Measurements from ENCODE around the gene USP4. TPM values are rescaled to one million over a fixed set of nuclear protein-coding genes. Genes with fewer than 3 reads are reported as not detected.

Gene USP4
- total and polyA plus RNA-seq, 2 experiments from 2014 or later = 16.9 to 20.3 TPM

DNA sequence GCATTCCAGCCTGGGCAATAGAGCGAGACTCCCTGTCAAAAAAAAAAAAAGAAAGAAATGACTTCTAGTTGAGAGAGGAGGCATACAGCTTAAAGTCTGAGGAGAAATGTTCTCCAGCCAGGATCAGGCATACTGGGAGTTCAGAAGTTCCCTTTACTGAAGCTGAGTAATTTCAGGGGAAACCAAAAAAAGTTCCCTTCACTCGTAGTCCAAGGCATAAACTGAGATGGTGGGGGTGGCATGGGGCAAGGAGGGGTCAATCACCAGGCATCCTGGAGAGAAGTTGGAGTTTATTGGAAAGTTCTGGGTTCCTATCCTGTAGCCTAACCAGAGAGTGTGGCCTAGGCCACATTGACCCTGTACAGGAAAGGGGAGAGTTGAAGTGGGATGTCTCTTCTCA lies 12.4 kb upstream of the USP4 start:
- Histone ChIP-seq H3K36me3 (ENCODE audit: insufficient read depth) (peaks cover 7% of the 10 kb centered on the region), H3K4me1 (ENCODE audit: insufficient read depth) (0 out of 2 replicates have a peak, but pooled peaks cover 4% of the 10 kb centered on the region), H3K27me3 (ENCODE audit: insufficient read depth) (no peaks in the 10 kb centered on the region), H3F3A (replicated peaks; ENCODE audit: low read depth) (0 out of 2 replicates have a peak, but pooled peaks cover 4% of the 10 kb centered on the region), H3K4me2 (no peak overlapping the region), H3K79me2 (replicated peaks; ENCODE audit: insufficient read depth) (peaks cover 11% of the 10 kb centered on the region), H4K20me1 (replicated peaks; ENCODE audit: insufficient read depth) (peaks cover 7% of the 10 kb centered on the region), H3K27ac (ENCODE audit: low read depth) (no peak overlapping the region), H2AFZ (no peak overlapping the region), H3K4me3 (no peak overlapping the region), H3K9me2 (ENCODE audit: insufficient read depth) (no peaks in the 10 kb centered on the region)
- Mint-ChIP-seq H3K27me3 (ENCODE audit: insufficient read depth, low read depth, poor library complexity) (peaks cover 9% of the 10 kb centered on the region), H3K4me3 (no peak overlapping the region), H3K27ac (no peak overlapping the region), H3K9me3 (peaks cover 2% of the 10 kb centered on the region; the same call in 1 of the 3 replicates), H3K36me3 (ENCODE audit: low read depth) (peaks cover 34% of the 10 kb centered on the region), H3K4me1 (peaks cover 9% of the 10 kb centered on the region)
- DNase-seq (ENCODE audit: low spot score) (no peak), ATAC-seq (no peak)
- TF ChIP-seq EZH2 (IDR thresholded peaks at IDR 0.05; ENCODE audit: low read depth, unreplicated experiment) = no peak
- no peak for TF ChIP-seq CTCF (conservative IDR thresholded peaks at IDR 0.05; ENCODE audit: low read depth in 2 of 2)
- no peak for TF ChIP-seq REST (IDR thresholded peaks at IDR 0.05; ENCODE audit: unreplicated experiment)
- no peak for TF ChIP-seq NANOG (IDR thresholded peaks at IDR 0.05; ENCODE audit: borderline replicate concordance)
- TF ChIP-seq, protein P1, sequence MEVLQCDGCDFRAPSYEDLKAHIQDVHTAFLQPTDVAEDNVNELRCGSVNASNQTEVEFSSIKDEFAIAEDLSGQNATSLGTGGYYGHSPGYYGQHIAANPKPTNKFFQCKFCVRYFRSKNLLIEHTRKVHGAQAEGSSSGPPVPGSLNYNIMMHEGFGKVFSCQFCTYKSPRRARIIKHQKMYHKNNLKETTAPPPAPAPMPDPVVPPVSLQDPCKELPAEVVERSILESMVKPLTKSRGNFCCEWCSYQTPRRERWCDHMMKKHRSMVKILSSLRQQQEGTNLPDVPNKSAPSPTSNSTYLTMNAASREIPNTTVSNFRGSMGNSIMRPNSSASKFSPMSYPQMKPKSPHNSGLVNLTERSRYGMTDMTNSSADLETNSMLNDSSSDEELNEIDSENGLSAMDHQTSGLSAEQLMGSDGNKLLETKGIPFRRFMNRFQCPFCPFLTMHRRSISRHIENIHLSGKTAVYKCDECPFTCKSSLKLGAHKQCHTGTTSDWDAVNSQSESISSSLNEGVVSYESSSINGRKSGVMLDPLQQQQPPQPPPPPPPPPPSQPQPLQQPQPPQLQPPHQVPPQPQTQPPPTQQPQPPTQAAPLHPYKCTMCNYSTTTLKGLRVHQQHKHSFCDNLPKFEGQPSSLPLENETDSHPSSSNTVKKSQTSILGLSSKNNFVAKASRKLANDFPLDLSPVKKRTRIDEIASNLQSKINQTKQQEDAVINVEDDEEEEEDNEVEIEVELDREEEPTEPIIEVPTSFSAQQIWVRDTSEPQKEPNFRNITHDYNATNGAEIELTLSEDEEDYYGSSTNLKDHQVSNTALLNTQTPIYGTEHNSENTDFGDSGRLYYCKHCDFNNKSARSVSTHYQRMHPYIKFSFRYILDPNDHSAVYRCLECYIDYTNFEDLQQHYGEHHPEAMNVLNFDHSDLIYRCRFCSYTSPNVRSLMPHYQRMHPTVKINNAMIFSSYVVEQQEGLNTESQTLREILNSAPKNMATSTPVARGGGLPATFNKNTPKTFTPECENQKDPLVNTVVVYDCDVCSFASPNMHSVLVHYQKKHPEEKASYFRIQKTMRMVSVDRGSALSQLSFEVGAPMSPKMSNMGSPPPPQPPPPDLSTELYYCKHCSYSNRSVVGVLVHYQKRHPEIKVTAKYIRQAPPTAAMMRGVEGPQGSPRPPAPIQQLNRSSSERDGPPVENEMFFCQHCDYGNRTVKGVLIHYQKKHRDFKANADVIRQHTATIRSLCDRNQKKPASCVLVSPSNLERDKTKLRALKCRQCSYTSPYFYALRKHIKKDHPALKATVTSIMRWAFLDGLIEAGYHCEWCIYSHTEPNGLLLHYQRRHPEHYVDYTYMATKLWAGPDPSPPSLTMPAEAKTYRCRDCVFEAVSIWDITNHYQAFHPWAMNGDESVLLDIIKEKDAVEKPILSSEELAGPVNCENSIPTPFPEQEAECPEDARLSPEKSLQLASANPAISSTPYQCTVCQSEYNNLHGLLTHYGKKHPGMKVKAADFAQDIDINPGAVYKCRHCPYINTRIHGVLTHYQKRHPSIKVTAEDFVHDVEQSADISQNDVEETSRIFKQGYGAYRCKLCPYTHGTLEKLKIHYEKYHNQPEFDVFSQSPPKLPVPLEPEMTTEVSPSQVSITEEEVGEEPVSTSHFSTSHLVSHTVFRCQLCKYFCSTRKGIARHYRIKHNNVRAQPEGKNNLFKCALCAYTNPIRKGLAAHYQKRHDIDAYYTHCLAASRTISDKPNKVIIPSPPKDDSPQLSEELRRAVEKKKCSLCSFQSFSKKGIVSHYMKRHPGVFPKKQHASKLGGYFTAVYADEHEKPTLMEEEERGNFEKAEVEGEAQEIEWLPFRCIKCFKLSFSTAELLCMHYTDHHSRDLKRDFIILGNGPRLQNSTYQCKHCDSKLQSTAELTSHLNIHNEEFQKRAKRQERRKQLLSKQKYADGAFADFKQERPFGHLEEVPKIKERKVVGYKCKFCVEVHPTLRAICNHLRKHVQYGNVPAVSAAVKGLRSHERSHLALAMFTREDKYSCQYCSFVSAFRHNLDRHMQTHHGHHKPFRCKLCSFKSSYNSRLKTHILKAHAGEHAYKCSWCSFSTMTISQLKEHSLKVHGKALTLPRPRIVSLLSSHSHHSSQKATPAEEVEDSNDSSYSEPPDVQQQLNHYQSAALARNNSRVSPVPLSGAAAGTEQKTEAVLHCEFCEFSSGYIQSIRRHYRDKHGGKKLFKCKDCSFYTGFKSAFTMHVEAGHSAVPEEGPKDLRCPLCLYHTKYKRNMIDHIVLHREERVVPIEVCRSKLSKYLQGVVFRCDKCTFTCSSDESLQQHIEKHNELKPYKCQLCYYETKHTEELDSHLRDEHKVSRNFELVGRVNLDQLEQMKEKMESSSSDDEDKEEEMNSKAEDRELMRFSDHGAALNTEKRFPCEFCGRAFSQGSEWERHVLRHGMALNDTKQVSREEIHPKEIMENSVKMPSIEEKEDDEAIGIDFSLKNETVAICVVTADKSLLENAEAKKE (CRISPR knock-in tag; IDR thresholded peaks at IDR 0.05) = no peak
- TF ChIP-seq JUNB (IDR thresholded peaks at IDR 0.05; ENCODE audit: unreplicated experiment) = no peak
- TF ChIP-seq CREB1 (CRISPR knock-in tag; IDR thresholded peaks at IDR 0.05; ENCODE audit: low read depth) = no peak
- TF ChIP-seq EZH2phosphoT487 (IDR thresholded peaks at IDR 0.05; ENCODE audit: unreplicated experiment) = no peak
- no peak for TF ChIP-seq POLR2AphosphoS5 (IDR thresholded peaks at IDR 0.05; ENCODE audit: low read depth)
- no peak for TF ChIP-seq ZNF331 (CRISPR knock-in tag; IDR thresholded peaks at IDR 0.05; ENCODE audit: low read depth)
- no peak for TF ChIP-seq STAT1 (IDR thresholded peaks at IDR 0.05; ENCODE audit: unreplicated experiment)
- no peak for TF ChIP-seq ZNF114 (CRISPR knock-in tag; IDR thresholded peaks at IDR 0.05)
- TF ChIP-seq, protein P2, sequence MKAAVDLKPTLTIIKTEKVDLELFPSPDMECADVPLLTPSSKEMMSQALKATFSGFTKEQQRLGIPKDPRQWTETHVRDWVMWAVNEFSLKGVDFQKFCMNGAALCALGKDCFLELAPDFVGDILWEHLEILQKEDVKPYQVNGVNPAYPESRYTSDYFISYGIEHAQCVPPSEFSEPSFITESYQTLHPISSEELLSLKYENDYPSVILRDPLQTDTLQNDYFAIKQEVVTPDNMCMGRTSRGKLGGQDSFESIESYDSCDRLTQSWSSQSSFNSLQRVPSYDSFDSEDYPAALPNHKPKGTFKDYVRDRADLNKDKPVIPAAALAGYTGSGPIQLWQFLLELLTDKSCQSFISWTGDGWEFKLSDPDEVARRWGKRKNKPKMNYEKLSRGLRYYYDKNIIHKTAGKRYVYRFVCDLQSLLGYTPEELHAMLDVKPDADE (IDR thresholded peaks at IDR 0.05) = no peak

Data from GM23338 (cell line).